Loucy (cell line): Measurements from ENCODE around the gene CHURC1.

ENCODE experiments used
- H2AFZ ChIP-seq: fragments of 200-600 bp; sonication (generic); 2 replicates; pipeline ENCODE4 v1.6.0; 2016; ENCODE audit warnings: antibody characterized with exemption, mild to moderate bottlenecking, low read length, moderate library complexity
- H3F3A ChIP-seq: fragments of 200-600 bp; 2 replicates; pipeline ENCODE4 v1.6.0; 2016; ENCODE audit warnings: antibody characterized with exemption, low read depth, mild to moderate bottlenecking
- H3K27me3 ChIP-seq: fragments of 200-600 bp; sonication (generic); 2 replicates; pipeline ENCODE4 v1.6.1; 2014; ENCODE audit warnings: low read length, mild to moderate bottlenecking; ENCODE audit not compliant: insufficient read depth, poor library complexity, severe bottlenecking
- H3K36me3 ChIP-seq: fragments of 200-600 bp; sonication (generic); 2 replicates; pipeline ENCODE4 v1.6.1; 2016; ENCODE audit warnings: low read length; ENCODE audit not compliant: insufficient read depth
- H3K4me1 ChIP-seq: fragments of 200-600 bp; sonication (generic); 2 replicates; pipeline ENCODE4 v1.5.1; 2014; ENCODE audit warnings: low read length, mild to moderate bottlenecking; ENCODE audit not compliant: insufficient read depth, poor library complexity, severe bottlenecking
- H3K4me2 ChIP-seq: fragments of 200-600 bp; sonication (generic); 2 replicates; pipeline ENCODE4 v1.6.0; 2014; ENCODE audit warnings: antibody characterized with exemption, low read length, low read depth, mild to moderate bottlenecking; ENCODE audit not compliant: poor library complexity, severe bottlenecking
- H3K4me3 ChIP-seq: fragments of 200-600 bp; sonication (generic); 2 replicates; pipeline ENCODE4 v1.5.1; 2014; ENCODE audit warnings: low read length, mild to moderate bottlenecking, mixed read lengths; ENCODE audit not compliant: poor library complexity, severe bottlenecking
- H3K79me2 ChIP-seq: fragments of 200-600 bp; sonication (generic); 2 replicates; pipeline ENCODE4 v1.6.1; 2014; ENCODE audit warnings: low read length; ENCODE audit not compliant: insufficient read depth
- H3K9ac ChIP-seq: fragments of 200-600 bp; sonication (generic); 2 replicates; pipeline ENCODE4 v1.6.0; 2014; ENCODE audit warnings: mild to moderate bottlenecking, low read depth, low read length, moderate library complexity; ENCODE audit not compliant: poor library complexity, severe bottlenecking
- H3K9me2 ChIP-seq: fragments of 200-600 bp; sonication (generic); replicated peaks from 2 replicates; pipeline ENCODE4 v1.6.1; 2016; ENCODE audit warnings: low read depth, low read length, mixed read lengths
- H3K9me3 ChIP-seq: fragments of 200-600 bp; sonication (generic); 2 replicates; pipeline ENCODE4 v1.6.1; 2014; ENCODE audit warnings: mild to moderate bottlenecking, antibody characterized with exemption, low read length, low read depth; ENCODE audit not compliant: insufficient read depth
- H4K20me1 ChIP-seq: fragments of 200-600 bp; sonication (generic); 2 replicates; pipeline ENCODE4 v1.6.0; 2014; ENCODE audit warnings: antibody characterized with exemption, low read length, mild to moderate bottlenecking; ENCODE audit not compliant: insufficient read depth, poor library complexity, severe bottlenecking
- CTCF ChIP-seq: fragments of 200-600 bp; sonication (generic); conservative IDR thresholded peaks from 2 replicates; pipeline ENCODE4 v1.5.1; 2014; ENCODE audit warnings: mild to moderate bottlenecking, antibody characterized with exemption, low read length
- EZH2phosphoT487 ChIP-seq: fragments of 200-600 bp; IDR thresholded peaks from 2 replicates; pipeline ENCODE4 v1.6.1; 2018; ENCODE audit warnings: antibody characterized with exemption, mild to moderate bottlenecking, moderate library complexity, borderline replicate concordance

Gene CHURC1

GRCh38 chr14:64875350-64875749, 38.9 kb upstream of the CHURC1 start:
- Histone ChIP-seq H3F3A (no peaks in the 10 kb centered on the region), H3K9ac (no peak overlapping the region), H2AFZ (no peak overlapping the region), H3K4me3 (no peak overlapping the region), H3K79me2 (no peaks in the 10 kb centered on the region), H3K9me3 (no peaks in the 10 kb centered on the region), H3K4me1 (peaks cover 2% of the 10 kb centered on the region), H3K4me2 (no peak overlapping the region), H4K20me1 (no peaks in the 10 kb centered on the region), H3K36me3 (no peaks in the 10 kb centered on the region), H3K27me3 (peaks cover 29% of the 10 kb centered on the region), H3K9me2 (no peaks in the 10 kb centered on the region)
- TF ChIP-seq CTCF: no peak
- TF ChIP-seq EZH2phosphoT487: no peak

DNA sequence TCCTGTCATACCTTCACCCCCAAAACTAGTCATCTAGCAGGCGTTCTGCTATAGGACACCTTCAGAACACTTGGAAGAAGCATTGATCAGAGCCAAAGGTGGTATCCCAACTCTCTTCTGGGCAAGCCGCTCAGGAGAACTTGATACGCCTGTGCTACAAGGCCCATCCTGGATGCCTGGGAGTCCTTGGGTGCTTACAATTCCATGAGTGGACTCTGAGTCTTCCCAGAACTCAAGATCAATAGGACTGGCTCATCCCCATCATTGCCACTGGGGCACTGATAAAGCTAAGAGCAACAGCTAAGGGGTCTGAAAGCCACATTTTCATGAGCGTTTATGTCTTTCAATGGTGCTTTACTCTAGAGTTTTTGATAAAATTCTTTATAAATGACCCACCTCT, 36.4 kb upstream of the CHURC1 start:
- no peak overlapping the region for H3K4me3 ChIP-seq
- peaks cover 8% of the 10 kb centered on the region for H3K4me1 ChIP-seq
- no peak overlapping the region for H3K9ac ChIP-seq
- H3K36me3 ChIP-seq: no peaks in the 10 kb centered on the region
- no peak overlapping the region for H3K4me2 ChIP-seq
- no peaks in the 10 kb centered on the region for H3F3A ChIP-seq
- no peaks in the 10 kb centered on the region for H3K9me2 ChIP-seq
- peaks cover 49% of the 10 kb centered on the region for H3K27me3 ChIP-seq
- no peaks in the 10 kb centered on the region for H4K20me1 ChIP-seq
- no peaks in the 10 kb centered on the region for H3K9me3 ChIP-seq
- H3K79me2 ChIP-seq: no peaks in the 10 kb centered on the region
- no peak overlapping the region for H2AFZ ChIP-seq
- TF ChIP-seq CTCF: no peak

- no peak overlapping the region for H2AFZ ChIP-seq
- no peaks in the 10 kb centered on the region for H3K9me3 ChIP-seq
- peaks cover 58% of the 10 kb centered on the region for H3K27me3 ChIP-seq
- TF ChIP-seq EZH2phosphoT487 (no peak), CTCF (no peak)
- H3F3A ChIP-seq: no peaks in the 10 kb centered on the region
- peak overlapping the region; percentile 78 for H3K4me2 ChIP-seq
- H4K20me1 ChIP-seq: no peaks in the 10 kb centered on the region
- H3K36me3 ChIP-seq: no peaks in the 10 kb centered on the region
- no peaks in the 10 kb centered on the region for H3K9me2 ChIP-seq
- H3K4me1 ChIP-seq: peaks cover 8% of the 10 kb centered on the region
- H3K79me2 ChIP-seq: no peaks in the 10 kb centered on the region
- H3K9ac ChIP-seq: no peak overlapping the region
- peak overlapping the region; percentile 83 for H3K4me3 ChIP-seq
These were observed 35.2 kb upstream of the CHURC1 start for GRCh38 chr14:64878837-64879634.
